HCT116 (cell line): Measurements from ENCODE around the gene AFAP1L2. TPM values are rescaled to one million over a fixed set of nuclear protein-coding genes. Genes with fewer than 3 reads are reported as not detected.

Source experiments
- ATAC-seq: fragments of 200-7000 bp; cut with Tn5 transposase; 2 replicates; pipeline ENCODE4 v1.9.1; 2020; ENCODE audit warnings: mild to moderate bottlenecking, moderate library complexity
- BruUV-seq: library from RNA; stranded (reverse); fragments of 400-500 nt; replicated peaks from 2 replicates; lab custom pipeline; 2021; lab: Mats Ljungman, UMichigan
- CTCF ChIA-PET: fragments of 300-600 bp; sonication (Branson Sonifier 250); formaldehyde crosslinking; loops from one replicate; lab custom pipeline; 2021; ENCODE audit warnings: antibody characterized with exemption; lab: Charles Lee
- POLR2A ChIA-PET: fragments of 300-600, 350-600 bp; sonication (Branson Sonifier 250); formaldehyde crosslinking; loops from one replicate; lab custom pipeline; 2021; ENCODE audit warnings: antibody characterized with exemption; lab: Charles Lee
- RAD21 ChIA-PET, 2 experiments: fragments of 300-600 bp; sonication (Branson Sonifier 250); formaldehyde crosslinking; loops; one replicate each; lab custom pipeline; 2023; ENCODE audit warnings: low total read pairs in 2 of 2; ENCODE audit not compliant: uncharacterized antibody in 2 of 2, unreplicated experiment in 2 of 2, low non-redundant PET in 1 of 2; lab: Charles Lee
- DNase-seq: peaks from one replicate; pipeline ENCODE4 v3.0.0-alpha.2; 2010; ENCODE audit warnings: low read depth, low spot score
- H2AFZ ChIP-seq: fragments of 200-600 bp; shearing (Covaris generic), sonication (generic); 2 replicates; pipeline ENCODE4 v1.6.1; 2017; ENCODE audit warnings: low read depth, mixed run types, mixed read lengths, antibody characterized with exemption, low read length; ENCODE audit not compliant: poor library complexity, severe bottlenecking
- H3K27ac ChIP-seq: 2 replicates; pipeline ENCODE4 v1.5.1; 2012; ENCODE audit warnings: low read depth, low read length
- H3K27me3 ChIP-seq: fragments of 200-600 bp; sonication (generic); 2 replicates; pipeline ENCODE4 v1.6.1; 2016; ENCODE audit warnings: mixed run types, low read length, mixed read lengths; ENCODE audit not compliant: insufficient read depth
- H3K36me3 ChIP-seq, 2 experiments: fragments of 200-500 bp in 1 of 2; fragments of 200-600 bp in 1 of 2; sonication (Bioruptor generic) in 1 of 2; sonication (generic) in 1 of 2; 2 replicates each; pipeline versions ENCODE4 v1.5.1 to v1.6.1; 2014 to 2016; ENCODE audit warnings: low read length in 2 of 2, inconsistent platforms in 1 of 2, mixed read lengths in 1 of 2, mixed run types in 1 of 2; ENCODE audit not compliant: insufficient read depth in 2 of 2, control insufficient read depth in 1 of 2
- H3K4me1 ChIP-seq, 2 experiments: fragments of 200-600 bp in 1 of 2; sonication (generic) in 1 of 2; 2 replicates each; pipeline versions ENCODE4 v1.5.1 to v1.6.1; 2012 to 2017; ENCODE audit warnings: low read length in 2 of 2, inconsistent platforms in 1 of 2, mild to moderate bottlenecking in 1 of 2, mixed read lengths in 1 of 2, mixed run types in 1 of 2, moderate library complexity in 1 of 2; ENCODE audit not compliant: insufficient read depth in 2 of 2, control insufficient read depth in 1 of 2
- H3K4me2 ChIP-seq: fragments of 200-600 bp; sonication (generic); 2 replicates; pipeline ENCODE4 v1.6.1; 2017; ENCODE audit warnings: mixed run types, low read length, mixed read lengths
- H3K4me3 ChIP-seq, 2 experiments: fragments of 200-600 bp in 1 of 2; sonication (generic) in 1 of 2; replicated peaks in 1 of 2; 2 replicates each; pipeline ENCODE4 v1.5.1; 2011 to 2016; ENCODE audit warnings: low read length in 2 of 2, control low read depth in 1 of 2, low read depth in 1 of 2, mild to moderate bottlenecking in 1 of 2, mixed read lengths in 1 of 2, mixed run types in 1 of 2
- H3K79me2 ChIP-seq: fragments of 200-600 bp; sonication (generic); 2 replicates; pipeline ENCODE4 v1.6.1; 2017; ENCODE audit warnings: mild to moderate bottlenecking, mixed run types, low read length, moderate library complexity, mixed read lengths; ENCODE audit not compliant: insufficient read depth
- H3K9ac ChIP-seq: fragments of 200-600 bp; sonication (generic); 2 replicates; pipeline ENCODE4 v1.6.1; 2016; ENCODE audit warnings: low read length, mixed read lengths
- H3K9me2 ChIP-seq: fragments of 200-600 bp; sonication (generic), shearing (Covaris generic); 2 replicates; pipeline ENCODE4 v1.6.1; 2017; ENCODE audit warnings: mixed run types, mild to moderate bottlenecking, moderate library complexity; ENCODE audit not compliant: insufficient read depth
- H3K9me3 ChIP-seq, 2 experiments: fragments of 200-500 bp in 1 of 2; fragments of 200-600 bp in 1 of 2; sonication (Bioruptor generic) in 1 of 2; sonication (generic) in 1 of 2; 2 replicates each; pipeline ENCODE4 v1.6.1; 2014 to 2017; ENCODE audit warnings: low read length in 2 of 2, mixed read lengths in 2 of 2, inconsistent platforms in 1 of 2, low read depth in 1 of 2, mild to moderate bottlenecking in 1 of 2, mixed run types in 1 of 2, moderate library complexity in 1 of 2; ENCODE audit not compliant: control insufficient read depth in 1 of 2, insufficient read depth in 1 of 2
- H4K20me1 ChIP-seq: fragments of 200-600 bp; sonication (generic), shearing (Covaris generic); 2 replicates; pipeline ENCODE4 v1.6.1; 2017; ENCODE audit warnings: mixed run types, mild to moderate bottlenecking, moderate library complexity; ENCODE audit not compliant: insufficient read depth
- ATF3 ChIP-seq: IDR thresholded peaks from 2 replicates; pipeline ENCODE4 v1.6.1; 2012
- CBX3 ChIP-seq: IDR thresholded peaks from 2 replicates; pipeline ENCODE4 v1.6.1; 2012; ENCODE audit warnings: low read depth
- CEBPB ChIP-seq: IDR thresholded peaks from 2 replicates; pipeline ENCODE4 v1.6.1; 2012; ENCODE audit warnings: low read depth
- CTCF ChIP-seq, 3 experiments: fragments of 200-600 bp in 1 of 3; sonication (generic) in 1 of 3; IDR thresholded peaks in 2 of 3; conservative IDR thresholded peaks in 1 of 3; 2 replicates each; pipeline ENCODE4 v1.5.1; 2012 to 2017; ENCODE audit warnings: low read depth in 2 of 3, low read length in 2 of 3, antibody characterized with exemption in 1 of 3, borderline replicate concordance in 1 of 3, control low read depth in 1 of 3, mild to moderate bottlenecking in 1 of 3, mixed read lengths in 1 of 3, mixed run types in 1 of 3, moderate library complexity in 1 of 3; ENCODE audit not compliant: insufficient read depth in 1 of 3
- ELF1 ChIP-seq: IDR thresholded peaks from 2 replicates; pipeline ENCODE4 v1.6.1; 2012; ENCODE audit warnings: low read depth, borderline replicate concordance
- FOSL1 ChIP-seq: IDR thresholded peaks from 2 replicates; pipeline ENCODE4 v1.6.1; 2012; ENCODE audit warnings: low read depth
- POLR2A ChIP-seq: IDR thresholded peaks from 2 replicates; pipeline ENCODE4 v1.7.0; 2011; ENCODE audit warnings: borderline replicate concordance; ENCODE audit not compliant: insufficient read depth, insufficient read length; ENCODE audit errors: extremely low read depth
- RAD21 ChIP-seq: IDR thresholded peaks from 2 replicates; pipeline ENCODE4 v1.6.1; 2012; ENCODE audit warnings: low read depth, mild to moderate bottlenecking
- SP1 ChIP-seq: IDR thresholded peaks from 2 replicates; pipeline ENCODE4 v1.6.1; 2012; ENCODE audit warnings: low read depth
- SRF ChIP-seq: IDR thresholded peaks from 2 replicates; pipeline ENCODE4 v1.6.1; 2012; ENCODE audit warnings: low read depth
- YY1 ChIP-seq: IDR thresholded peaks from 2 replicates; pipeline ENCODE4 v1.6.1; 2011; ENCODE audit warnings: low read length, low read depth, moderate library complexity, mild to moderate bottlenecking; ENCODE audit not compliant: insufficient replicate concordance; ENCODE audit errors: extremely low read depth
- ZNF274 ChIP-seq: fragments of 200-500 bp; sonication (Bioruptor generic); IDR thresholded peaks from 2 replicates; pipeline ENCODE4 v1.6.1; 2014; ENCODE audit warnings: mild to moderate bottlenecking, low read depth, low read length, inconsistent platforms
- intact Hi-C: fragments of 100-400 bp; cut with micrococcal nuclease; formaldehyde crosslinking; loops from 2 replicates; pipeline ENCODE4 v1.10.0; 2022
- total RNA-seq: library from RNA; stranded (reverse); gene quantifications from one replicate; pipeline ENCODE4 v1.2.1, GENCODE V29; 2021; ENCODE audit not compliant: unreplicated experiment

Gene AFAP1L2
- total RNA-seq, 1 experiment from 2014 or later, result 0.93 TPM

GRCh38 chr10:114315566-114316420 is 88.5 kb downstream of the AFAP1L2 start:
- POLR2A ChIA-PET, result no interaction called here

More at GRCh38 chr10:114315566-114316420, 88.5 kb downstream of the AFAP1L2 start:
- TF ChIP-seq CEBPB (no peak), YY1 (no peak), ZNF274 (no peak), SRF (no peak), CTCF (IDR thresholded peaks at IDR 0.05 in 2 of 3, conservative IDR thresholded peaks at IDR 0.05 in 1 of 3; ENCODE audit: borderline replicate concordance in 1 of 3, insufficient read depth in 1 of 3, low read depth in 2 of 3, low read length in 2 of 3) (no peak), CBX3 (no peak), ATF3 (no peak), SP1 (no peak), ELF1 (no peak), POLR2A (no peak), FOSL1 (no peak), RAD21 (no peak)
- BruUV-seq, result no TSS peak
- DNase-seq, result no peak
- peaks cover 90% of the 10 kb centered on the region for H3K27me3 ChIP-seq
- H3K4me1 ChIP-seq, result peaks cover 9 to 17% of the 10 kb centered on the region in 2 experiments
- H3K27ac ChIP-seq, result no peak overlapping the region
- H3K4me3 ChIP-seq, result no peak overlapping the region
- CTCF ChIA-PET, result interaction anchor here (2.1 kb wide), 1 partner anchor 12 kb away, joined by 15 read pairs; no protein-coding TSS in a partner anchor
- RAD21 ChIA-PET, result no interaction called here
- no peaks in the 10 kb centered on the region for H3K9me2 ChIP-seq
- no peak overlapping the region for H2AFZ ChIP-seq
- no peak overlapping the region for H3K4me2 ChIP-seq
- no peak for ATAC-seq
- no peaks in the 10 kb centered on the region for H3K9me3 ChIP-seq
- intact Hi-C loops, result no loop called here
- H3K79me2 ChIP-seq, result no peaks in the 10 kb centered on the region
- H3K9ac ChIP-seq, result no peak overlapping the region
- no peaks in the 10 kb centered on the region; the same call in 1 of the 2 replicates for H4K20me1 ChIP-seq
- H3K36me3 ChIP-seq, result no peaks in the 10 kb centered on the region
